ENCODE data around the gene RPL38. TPM values are rescaled to one million over a fixed set of nuclear protein-coding genes. Genes with fewer than 3 reads are reported as not detected.

RPL38 gene
- total and polyA plus RNA-seq, 8 donors: 395 to 1,054 (median 577) TPM

DNA sequence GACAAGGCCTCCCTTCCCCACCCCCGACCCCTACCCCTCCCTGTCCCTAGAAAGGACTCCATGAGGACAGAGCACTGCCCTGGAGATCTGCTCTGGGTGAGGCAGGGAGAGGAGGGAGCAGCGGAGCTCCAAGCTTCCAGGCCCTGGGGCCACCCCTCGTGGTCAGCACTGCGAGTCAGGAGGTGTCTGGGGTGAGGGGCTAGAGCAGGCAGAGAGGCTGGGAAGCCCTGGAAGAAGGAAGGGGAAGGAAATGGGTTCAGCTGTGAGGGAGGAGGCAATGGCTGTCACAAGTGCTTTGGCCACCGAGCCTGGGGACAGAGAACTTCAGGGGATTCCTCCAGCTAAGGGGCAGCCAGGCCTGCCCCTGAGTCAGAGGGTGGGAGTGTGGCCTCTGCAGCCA, 42.4 kb downstream of the RPL38 start:
- Histone ChIP-seq H3K27ac (no peak overlapping the region), H3K36me3 (no peaks in the 10 kb centered on the region), H3K9me3 (no peaks in the 10 kb centered on the region), H3K27me3 (no peaks in the 10 kb centered on the region), H3K4me3 (no peak overlapping the region), H3K4me1 (no peaks in the 10 kb centered on the region)
- FAIRE-seq (no peak), ATAC-seq (peak in 2 of 4 donors; percentile 14 to 36), DNase-seq (peak in 1 of 6 donors; percentile 29)
- TF ChIP-seq, protein P1, sequence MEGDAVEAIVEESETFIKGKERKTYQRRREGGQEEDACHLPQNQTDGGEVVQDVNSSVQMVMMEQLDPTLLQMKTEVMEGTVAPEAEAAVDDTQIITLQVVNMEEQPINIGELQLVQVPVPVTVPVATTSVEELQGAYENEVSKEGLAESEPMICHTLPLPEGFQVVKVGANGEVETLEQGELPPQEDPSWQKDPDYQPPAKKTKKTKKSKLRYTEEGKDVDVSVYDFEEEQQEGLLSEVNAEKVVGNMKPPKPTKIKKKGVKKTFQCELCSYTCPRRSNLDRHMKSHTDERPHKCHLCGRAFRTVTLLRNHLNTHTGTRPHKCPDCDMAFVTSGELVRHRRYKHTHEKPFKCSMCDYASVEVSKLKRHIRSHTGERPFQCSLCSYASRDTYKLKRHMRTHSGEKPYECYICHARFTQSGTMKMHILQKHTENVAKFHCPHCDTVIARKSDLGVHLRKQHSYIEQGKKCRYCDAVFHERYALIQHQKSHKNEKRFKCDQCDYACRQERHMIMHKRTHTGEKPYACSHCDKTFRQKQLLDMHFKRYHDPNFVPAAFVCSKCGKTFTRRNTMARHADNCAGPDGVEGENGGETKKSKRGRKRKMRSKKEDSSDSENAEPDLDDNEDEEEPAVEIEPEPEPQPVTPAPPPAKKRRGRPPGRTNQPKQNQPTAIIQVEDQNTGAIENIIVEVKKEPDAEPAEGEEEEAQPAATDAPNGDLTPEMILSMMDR (IDR thresholded peaks at IDR 0.05): no peak
- 80 to 83% methylated on average over 5 of the region's 5 CpGs for WGBS, 2 donors
- intact Hi-C loops (cut with DNase I): no loop called here

DNA sequence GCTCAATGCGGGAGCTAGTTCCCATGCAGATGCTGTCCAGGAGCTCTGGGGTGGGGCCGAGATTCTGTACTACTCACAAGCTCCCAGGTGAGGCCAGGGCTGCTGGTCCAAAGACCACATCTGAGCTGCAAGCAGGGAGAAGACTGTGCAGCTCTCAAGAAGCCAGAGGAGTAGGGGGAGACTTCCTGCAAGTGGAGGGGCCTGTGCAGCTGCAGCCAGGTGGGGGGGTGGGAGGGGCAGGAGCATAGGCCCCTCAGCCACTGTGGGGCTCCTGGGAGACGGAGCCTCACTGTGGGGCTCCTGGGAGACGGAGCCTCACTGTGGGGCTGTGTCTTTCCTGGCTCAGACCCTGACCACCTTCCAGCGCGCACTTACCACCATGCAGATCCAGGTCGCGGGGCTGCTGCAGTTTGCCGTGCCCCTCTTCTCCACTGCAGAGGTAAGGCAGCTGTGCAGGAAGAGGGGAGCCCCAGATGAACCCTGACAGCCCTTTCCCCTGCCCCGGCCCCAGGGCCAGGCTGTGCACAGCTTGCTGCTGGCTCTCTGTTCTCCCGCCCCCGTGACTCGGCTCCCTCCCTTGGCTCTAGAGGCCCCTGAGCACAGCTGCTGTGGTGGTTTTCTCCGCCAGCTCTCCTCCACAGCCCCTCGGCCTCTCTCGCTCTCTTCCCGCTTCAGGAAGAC, 46.3 kb downstream of the RPL38 start:
- intact Hi-C loops (cut with DNase I): no loop called here
- TF ChIP-seq, protein P1 (IDR thresholded peaks at IDR 0.05): no peak

DNA sequence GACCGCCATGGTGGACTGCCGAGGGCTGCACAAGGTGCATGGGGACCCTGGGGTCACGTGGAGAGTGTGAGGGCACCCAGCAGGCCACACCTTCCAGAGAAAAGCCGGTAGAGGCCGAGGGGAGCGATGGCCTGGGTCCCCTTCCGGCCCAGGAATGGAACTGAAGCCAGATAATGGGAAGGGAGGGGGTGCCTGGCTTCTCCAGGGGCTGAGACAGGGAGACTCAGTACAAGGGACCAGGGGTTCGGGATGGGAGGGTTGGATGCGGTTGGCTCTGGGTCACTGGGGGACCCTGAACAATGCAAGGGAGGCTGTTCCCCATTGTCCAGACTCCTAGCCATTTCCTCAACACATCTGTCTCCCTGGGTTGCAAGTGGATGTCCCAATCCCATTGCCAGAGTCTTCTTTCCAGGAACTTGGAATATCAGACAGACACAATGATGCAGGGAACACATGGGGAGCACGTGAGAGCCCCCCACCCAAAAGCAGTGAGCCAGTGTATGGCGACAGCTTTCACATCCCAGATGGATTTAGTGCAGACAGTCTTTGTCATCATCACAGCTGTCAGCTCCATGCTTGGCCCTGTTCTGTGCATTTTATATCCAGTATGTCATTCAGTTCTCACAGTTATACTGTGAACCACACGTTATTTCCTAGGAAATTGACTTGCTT, 47.0 kb downstream of the RPL38 start:
- Histone ChIP-seq H3K9me3 (no peaks in the 10 kb centered on the region), H3K27me3 (no peaks in the 10 kb centered on the region), H3K4me1 (no peaks in the 10 kb centered on the region), H3K36me3 (no peaks in the 10 kb centered on the region), H3K4me3 (no peak overlapping the region), H3K27ac (no peak overlapping the region)
- intact Hi-C loops (cut with DNase I): no loop called here
- FAIRE-seq (no peak), ATAC-seq (no peak), DNase-seq (no peak)
- TF ChIP-seq, protein P1 (IDR thresholded peaks at IDR 0.05): no peak
- 69 to 79% methylated on average over 11 to 12 of the region's 12 CpGs for WGBS, 2 donors

More for the DNA sequence above, 46.3 kb downstream of the RPL38 start:
- H3K9me3 ChIP-seq: no peaks in the 10 kb centered on the region
- DNase-seq: no peak
- no peak overlapping the region for H3K27ac ChIP-seq
- H3K36me3 ChIP-seq: no peaks in the 10 kb centered on the region
- no peaks in the 10 kb centered on the region for H3K27me3 ChIP-seq
- peak in 1 of 4 donors; percentile 27 for ATAC-seq
- no peak overlapping the region for H3K4me3 ChIP-seq
- H3K4me1 ChIP-seq: no peaks in the 10 kb centered on the region
- no peak for FAIRE-seq
- 86 to 93% methylated on average over 14 to 17 of the region's 17 CpGs for WGBS, 2 donors

DNA sequence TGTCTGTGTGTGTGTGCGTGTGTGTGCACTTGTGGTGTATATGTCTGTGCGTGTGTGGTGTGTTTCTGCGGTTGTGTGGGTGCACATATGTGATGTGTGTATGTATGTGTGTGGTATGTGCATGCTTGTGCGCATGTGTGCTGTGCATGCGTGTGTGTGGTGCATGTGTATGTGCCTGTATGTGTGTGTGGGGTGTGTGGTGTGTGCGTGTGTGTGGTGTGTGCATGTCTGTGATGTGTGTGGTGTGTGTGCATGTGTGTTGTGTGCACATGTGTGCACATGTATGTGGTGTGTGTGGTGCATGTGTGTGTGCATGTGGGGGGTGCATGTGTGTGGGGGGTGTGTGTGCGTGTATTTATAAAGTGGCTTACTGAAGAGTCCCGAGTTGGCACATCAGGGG, 47.6 kb downstream of the RPL38 start:
- Histone ChIP-seq H3K4me3 (no peak overlapping the region), H3K27ac (no peak overlapping the region), H3K36me3 (no peaks in the 10 kb centered on the region), H3K27me3 (no peaks in the 10 kb centered on the region), H3K9me3 (no peaks in the 10 kb centered on the region), H3K4me1 (no peaks in the 10 kb centered on the region)
- TF ChIP-seq, protein P1 (IDR thresholded peaks at IDR 0.05): no peak
- DNase-seq (no peak), FAIRE-seq (no peak), ATAC-seq (no peak)
- 82 to 86% methylated on average over 8 of the region's 8 CpGs for WGBS, 2 donors
- intact Hi-C loops (cut with DNase I): no loop called here

DNA sequence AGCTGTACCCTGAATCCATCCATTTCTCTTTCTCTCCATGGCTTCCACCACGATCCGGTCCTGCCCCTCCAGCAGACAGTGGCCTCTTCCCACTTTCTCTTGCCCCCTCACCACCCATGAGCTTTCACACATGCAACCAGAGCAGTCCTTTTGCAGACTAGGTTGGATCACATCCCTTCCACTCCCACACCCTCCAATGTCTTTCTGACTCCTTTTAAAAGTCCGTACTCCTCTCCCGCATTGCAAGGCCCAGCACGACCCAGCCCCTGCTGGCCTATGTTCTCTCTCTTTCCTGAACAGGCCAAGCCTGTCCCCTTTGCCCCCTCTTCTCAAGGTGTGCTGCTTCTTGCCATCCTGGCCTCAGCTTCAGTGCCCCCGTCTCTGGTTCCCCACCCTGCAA, 48.1 kb downstream of the RPL38 start:
- no peaks in the 10 kb centered on the region for H3K4me1 ChIP-seq
- WGBS, 2 donors: 88 to 95% methylated on average over 6 of the region's 6 CpGs
- no peak for FAIRE-seq
- DNase-seq: no peak
- H3K4me3 ChIP-seq: no peak overlapping the region
- ATAC-seq: no peak
- H3K9me3 ChIP-seq: no peaks in the 10 kb centered on the region
- intact Hi-C loops (cut with DNase I): no loop called here
- H3K36me3 ChIP-seq: no peaks in the 10 kb centered on the region
- TF ChIP-seq, protein P1 (IDR thresholded peaks at IDR 0.05): no peak
- no peaks in the 10 kb centered on the region for H3K27me3 ChIP-seq
- no peak overlapping the region for H3K27ac ChIP-seq

Data from pancreas (tissue), 10 donors.